Astrocyte of the spinal cord (primary cell): ENCODE measurements around the gene ZCCHC14.
A peak's percentile ranks its signal among the peaks of the same experiment; 100 is the strongest.
"Not testable (repeated sequence)": the region's sequence is repeated elsewhere in the genome, so short reads cannot be mapped to it uniquely, and the experiment has no call there.

Source experiments
- DNase-seq: peaks from one replicate; pipeline ENCODE4 v3.0.0; 2011; ENCODE audit warnings: low read depth, low spot score
- H3K4me3 ChIP-seq: 2 replicates; pipeline ENCODE4 v1.5.1; 2011; ENCODE audit warnings: low read depth, mild to moderate bottlenecking, low read length, moderate library complexity
- CTCF ChIP-seq: IDR thresholded peaks from 2 replicates; pipeline ENCODE4 v1.5.1; 2012; ENCODE audit warnings: low read depth, mild to moderate bottlenecking, low read length, inconsistent platforms
- in situ Hi-C: cut with HindIII; loops from 2 replicates; pipeline ENCODE4 v1.10.0; 2017; ENCODE audit warnings: low sequenced_read_pairs

The ZCCHC14 gene

GRCh38 chr16:87492291-87492630, 563 bp downstream of the ZCCHC14 start:
- no peak for TF ChIP-seq CTCF
- peak overlapping the region; percentile 17 for H3K4me3 ChIP-seq

GRCh38 chr16:87491522-87492290, 1.1 kb downstream of the ZCCHC14 start:
- H3K4me3 ChIP-seq: peak overlapping the region; percentile 44
- DNase-seq: peak; percentile 33
- in situ Hi-C loops: no loop called here
- no peak for TF ChIP-seq CTCF

More at GRCh38 chr16:87492291-87492630, 563 bp downstream of the ZCCHC14 start:
- DNase-seq: no peak
- in situ Hi-C loops: no loop called here

GRCh38 chr16:87490799-87491521, 1.9 kb downstream of the ZCCHC14 start:
- peak overlapping the region; percentile 44 for H3K4me3 ChIP-seq
- DNase-seq, in situ Hi-C loops: not testable (repeated sequence)

GRCh38 chr16:87490096-87490798, 2.6 kb downstream of the ZCCHC14 start:
- no peak for DNase-seq
- in situ Hi-C loops: no loop called here
- peak overlapping the region; percentile 44 for H3K4me3 ChIP-seq
- TF ChIP-seq CTCF: no peak

GRCh38 chr16:87489434-87490045, 3.3 kb downstream of the ZCCHC14 start:
- in situ Hi-C loops: no loop called here
- H3K4me3 ChIP-seq: no peak overlapping the region
- TF ChIP-seq CTCF: no peak
- no peak for DNase-seq

GRCh38 chr16:87488960-87489359, 3.9 kb downstream of the ZCCHC14 start:
- in situ Hi-C loops, DNase-seq, H3K4me3 ChIP-seq: not testable (repeated sequence)

- no peak for TF ChIP-seq CTCF
- in situ Hi-C loops: no loop called here
- H3K4me3 ChIP-seq: no peak overlapping the region
- DNase-seq: no peak
These were observed 5.4 kb downstream of the ZCCHC14 start for GRCh38 chr16:87487361-87487924.
